Activated CD4-positive, alpha-beta T cell treated with anti-CD3 and anti-CD28 coated beads, Interleukin-2, amount 50 U/mL, for 4 hours (primary cell): ENCODE results near the gene CELF4.

ENCODE experiments used
- DNase-seq, 2 experiments: peaks; one replicate each; pipeline ENCODE4 v3.0.0-alpha.2; 2020

The CELF4 gene

DNA sequence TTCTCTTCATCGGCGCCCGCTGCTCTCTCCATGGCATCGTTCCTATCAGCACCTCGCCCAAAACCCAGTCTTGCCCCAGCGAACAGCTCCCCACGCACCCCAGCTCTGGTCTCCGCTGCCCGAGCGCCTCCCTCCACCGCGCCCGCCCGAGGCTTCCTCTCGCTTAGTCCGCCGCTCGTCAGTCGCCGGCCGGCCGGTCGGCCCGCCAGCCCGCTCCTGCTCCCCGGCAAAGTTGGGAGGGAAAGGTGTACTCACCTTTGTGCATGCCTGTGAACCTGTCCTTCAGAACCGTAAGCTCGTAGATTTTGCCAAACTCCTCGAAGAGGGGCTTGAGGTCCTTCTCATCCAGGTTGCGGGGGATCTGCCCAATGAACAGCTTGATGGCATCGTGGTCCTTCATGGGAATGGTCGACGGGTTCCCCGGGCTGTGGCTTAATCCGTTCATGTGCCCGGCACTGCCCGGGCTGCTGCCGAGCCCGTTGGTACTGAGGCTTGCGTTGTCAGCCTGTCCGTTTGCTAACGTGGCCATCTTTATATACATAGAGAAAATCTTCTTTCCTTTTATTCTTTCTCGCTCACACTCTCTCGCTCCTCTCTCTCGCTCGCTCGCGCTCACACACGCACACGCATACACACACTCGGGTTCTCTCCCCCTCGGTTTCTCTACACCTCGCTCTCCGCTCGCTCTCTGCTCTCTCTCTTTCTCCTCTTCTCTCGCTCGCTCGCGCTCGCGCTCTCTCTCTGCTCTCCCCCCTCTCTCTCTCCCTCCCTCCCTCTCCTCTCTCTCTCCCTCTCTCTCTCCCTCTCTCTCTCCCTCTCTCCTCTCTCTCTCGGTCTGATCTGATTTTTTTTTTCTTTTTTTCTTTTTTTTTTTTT, at the start of gene CELF4:
Gene CELF4 (minus strand): TSS at position 698 of the 876 bp plus-strand sequence.
- no peak for DNase-seq

DNA sequence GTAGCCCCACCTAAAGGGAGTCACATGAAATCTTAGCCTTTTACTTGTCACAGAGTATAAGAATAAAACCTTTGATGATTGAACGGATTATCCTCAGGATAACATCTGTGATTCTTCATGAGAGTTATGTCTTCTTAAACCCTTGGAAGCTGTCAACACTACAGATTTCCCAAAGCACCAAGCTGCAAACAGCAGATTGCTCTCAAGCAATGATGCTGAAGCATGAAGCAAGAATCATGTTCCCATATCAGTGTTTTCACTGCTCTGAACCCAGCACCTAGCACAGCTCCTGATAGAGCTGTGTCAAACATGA, 47.6 kb upstream of the CELF4 start:
- DNase-seq = no peak

DNA sequence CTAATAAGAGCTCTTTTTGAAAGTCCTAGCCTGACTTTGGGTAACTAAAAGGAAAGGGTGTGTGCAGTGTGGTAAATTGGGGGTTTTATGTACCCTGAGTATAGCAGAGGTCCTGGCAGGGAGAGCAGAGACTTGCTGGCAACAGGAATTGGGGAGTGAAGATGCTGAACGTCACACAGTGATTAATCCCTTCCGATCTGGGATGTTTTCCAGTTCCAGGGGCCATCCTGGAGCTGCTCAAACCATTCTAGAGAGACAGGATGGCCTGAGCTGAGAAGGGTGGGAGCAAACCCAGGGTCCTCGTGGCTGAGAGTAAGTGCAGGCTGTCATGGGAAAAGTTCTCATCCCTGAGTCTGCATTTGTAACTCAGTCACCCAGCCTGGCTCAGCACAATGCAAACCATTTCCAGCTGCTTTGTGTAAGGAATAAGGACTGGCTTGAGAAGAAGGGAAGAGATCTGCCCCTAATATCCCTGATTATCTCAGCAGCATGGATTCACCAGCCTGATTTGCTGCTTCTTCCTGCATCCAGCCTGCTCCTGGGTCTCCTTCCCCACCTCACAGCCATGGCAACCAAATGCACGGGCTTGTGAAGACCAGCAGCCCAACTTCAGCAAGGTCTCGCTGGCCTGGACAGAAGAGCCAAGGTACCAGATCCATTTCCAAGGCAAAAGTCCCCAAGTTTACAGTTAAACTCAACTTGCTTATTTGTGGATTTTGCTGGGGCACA, 47.1 kb upstream of the CELF4 start:
- no peak for DNase-seq

DNA sequence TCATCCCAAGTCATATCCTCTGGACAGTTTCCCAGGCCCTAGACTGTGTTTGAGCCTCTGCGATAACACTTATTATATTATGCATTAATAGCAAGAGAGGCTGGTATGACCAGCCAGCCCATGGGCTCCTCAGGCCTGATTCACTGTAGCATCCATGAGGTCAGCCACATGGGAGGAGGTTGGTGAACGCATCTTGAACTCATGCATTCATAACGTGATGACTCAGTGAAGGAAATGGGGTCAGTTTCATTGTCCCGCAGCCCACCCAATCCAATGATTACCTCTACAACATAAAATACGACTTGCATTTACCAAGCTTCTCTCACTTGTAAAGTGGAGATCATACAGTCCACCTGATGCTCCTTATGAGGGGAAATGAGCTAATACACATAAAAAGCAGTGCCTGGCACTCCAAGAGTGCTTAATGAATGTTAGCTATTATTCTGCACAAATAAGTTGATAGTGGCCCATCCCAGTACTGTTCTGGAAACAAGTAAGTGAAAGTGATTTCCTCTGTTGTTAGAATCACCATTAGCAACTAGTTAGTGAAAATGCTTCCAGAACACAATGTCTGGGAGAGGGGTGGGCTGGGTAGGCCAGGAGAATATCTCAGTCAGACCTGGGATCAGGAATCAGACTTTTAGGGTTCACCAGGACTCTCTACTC, 46.1 kb upstream of the CELF4 start:
- no peak for DNase-seq

DNA sequence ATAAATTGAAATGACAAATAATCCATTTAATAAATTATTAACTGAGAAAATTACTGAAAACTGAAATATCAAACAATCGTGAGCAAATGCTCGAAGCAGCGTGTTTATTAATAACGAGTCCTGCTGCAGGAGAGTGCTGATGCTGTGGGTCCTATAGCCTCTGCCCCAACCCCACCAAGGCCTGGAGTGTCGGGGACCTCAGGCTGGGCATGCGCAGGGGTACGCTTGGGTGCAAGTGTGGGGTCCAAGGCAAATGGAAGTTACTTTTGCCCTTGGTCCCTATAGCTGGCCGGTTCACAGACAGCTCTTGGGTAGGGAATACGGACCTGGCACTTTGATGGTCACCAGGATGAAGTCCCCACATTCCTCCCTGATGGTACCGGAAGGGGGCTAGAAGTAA, 43.3 kb upstream of the CELF4 start:
- DNase-seq = no peak

DNA sequence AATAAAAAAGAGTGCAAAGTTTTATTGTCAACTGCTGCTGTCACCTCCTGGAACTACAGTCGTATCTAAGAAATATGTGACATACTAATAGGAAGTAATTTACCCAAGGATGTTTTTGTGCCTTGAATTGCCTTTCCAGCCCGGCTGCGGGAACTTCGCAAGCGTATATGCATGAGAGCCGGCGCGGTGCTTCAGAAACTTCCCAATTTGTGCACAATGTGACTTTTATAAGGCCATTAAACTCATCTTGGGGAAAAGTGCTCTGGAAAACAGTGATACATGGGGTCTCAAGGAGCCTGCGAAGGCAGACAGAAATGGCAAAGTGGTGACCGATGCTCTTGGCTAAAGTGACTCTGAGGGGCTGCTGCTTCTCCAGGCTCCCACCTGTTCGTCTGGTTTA, 41.7 kb upstream of the CELF4 start:
- DNase-seq = no peak

DNA sequence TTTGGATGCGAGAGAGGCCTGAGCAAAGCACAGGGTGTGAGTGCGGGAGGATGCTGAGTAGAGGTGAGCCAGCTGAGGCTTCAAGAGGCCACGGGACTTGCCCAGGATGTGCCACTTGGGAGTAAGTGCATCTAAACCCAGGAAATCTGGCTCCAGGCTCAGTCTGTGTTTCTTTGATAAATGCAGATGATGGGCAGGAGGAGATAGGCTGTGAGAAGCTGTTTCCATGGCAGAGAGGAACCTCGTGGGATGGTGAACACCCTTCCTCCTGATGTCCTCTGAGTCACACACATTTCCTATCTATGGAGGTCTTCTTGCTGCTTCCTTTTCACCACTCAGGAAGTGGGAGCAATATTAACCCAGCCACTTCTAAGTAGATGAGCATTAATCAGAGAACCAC, 38.4 kb upstream of the CELF4 start:
- no peak for DNase-seq

DNA sequence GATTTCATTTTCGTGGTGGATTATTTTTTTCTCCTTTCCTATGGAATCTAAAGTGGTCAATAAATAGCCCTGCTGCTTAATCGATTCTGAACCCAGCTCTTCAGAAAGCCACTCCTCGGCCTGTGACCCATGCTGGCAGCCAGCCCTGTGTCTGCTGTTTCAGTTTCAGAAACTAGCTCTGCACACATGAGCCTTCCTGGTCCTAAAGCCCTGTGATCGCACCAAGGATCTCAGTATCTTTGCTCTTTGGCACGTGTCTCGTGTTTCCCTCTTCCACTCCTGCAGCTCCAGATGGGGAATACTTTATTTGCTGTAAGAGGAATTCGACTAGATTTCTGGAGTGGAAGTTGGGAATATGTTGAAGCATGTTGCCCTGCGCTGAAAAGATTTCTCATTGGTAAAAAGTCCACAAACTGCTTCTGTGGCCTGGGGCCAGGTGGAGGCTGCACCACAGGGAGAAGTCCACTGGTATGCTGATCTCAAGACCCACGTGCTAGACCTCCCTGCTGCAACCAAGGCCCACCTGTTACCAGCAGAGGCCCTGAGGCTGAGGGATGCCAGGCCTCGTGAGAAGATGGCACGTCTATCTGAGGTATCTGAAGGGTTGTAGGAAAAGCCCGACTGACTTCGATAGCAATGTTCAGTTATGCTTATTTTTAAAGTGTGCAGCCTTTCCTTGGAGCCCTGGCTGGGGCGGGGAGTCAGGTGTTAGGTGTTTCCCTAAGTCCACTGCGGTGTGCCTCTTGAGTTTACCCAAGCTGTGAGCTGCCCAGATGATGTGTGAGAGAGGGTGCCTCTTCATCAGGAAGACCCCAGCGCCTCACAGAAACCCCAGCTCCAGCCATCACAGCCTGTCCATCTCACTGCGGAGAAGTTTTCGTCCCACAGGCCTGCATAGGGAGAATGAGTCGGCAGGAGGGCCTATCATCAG, 33.6 kb upstream of the CELF4 start:
- no peak for DNase-seq

DNA sequence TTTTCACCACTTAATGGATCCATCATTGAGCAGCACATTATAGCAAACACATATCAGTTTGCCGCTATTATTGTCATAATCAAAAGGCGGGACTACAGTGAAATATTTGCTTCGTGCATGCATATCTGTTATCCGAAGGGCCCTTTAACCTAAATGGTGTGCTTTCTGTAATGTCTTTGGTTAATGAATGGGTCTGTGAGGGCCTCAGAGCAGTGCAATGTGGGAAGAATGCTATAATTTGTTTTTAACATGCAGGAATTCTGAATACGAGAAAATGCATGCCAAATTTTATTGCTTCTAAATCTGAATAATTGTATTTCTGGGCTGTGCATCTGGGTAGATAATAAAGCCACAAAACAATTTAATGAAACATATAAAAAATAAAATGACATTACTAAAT, 32.8 kb upstream of the CELF4 start:
- DNase-seq = no peak

DNA sequence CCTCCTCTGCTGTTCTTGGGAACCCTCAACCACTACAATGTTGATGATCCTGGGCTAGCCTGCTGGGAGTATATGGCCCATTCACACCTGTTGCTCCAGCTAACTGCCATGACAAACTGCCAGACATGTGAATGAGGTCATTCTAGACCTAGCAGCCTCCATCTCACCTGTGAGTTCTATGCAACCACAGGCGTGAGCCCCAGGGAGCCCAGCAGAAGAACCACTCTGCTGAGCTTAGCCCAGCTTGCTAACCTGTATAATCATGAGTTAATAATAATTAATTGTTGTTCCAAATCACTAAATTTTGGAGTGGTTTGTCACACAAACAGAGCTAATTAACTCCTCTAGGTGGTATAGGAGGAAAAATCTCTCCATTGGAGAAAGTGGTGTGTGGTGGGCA, 24.7 kb upstream of the CELF4 start:
- no peak for DNase-seq

DNA sequence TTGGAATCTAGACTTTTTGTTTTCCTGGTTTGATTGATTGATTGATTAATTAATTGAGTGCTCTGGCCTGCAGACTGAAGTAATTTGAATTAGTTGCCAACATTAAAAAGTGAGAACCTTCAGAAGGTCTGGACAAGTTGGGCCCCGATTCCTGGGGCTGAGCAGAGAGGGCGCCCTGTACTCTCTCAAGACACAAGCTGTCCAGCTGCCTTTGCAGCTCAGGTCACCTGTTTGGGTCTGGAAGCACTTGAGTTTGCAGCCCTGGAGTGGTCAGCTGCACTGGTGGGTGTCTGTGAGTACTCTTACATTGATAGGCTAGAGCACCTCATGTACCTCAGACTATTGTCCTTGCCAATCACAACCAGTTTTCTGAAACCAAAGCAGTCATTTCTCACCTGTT, 22.7 kb upstream of the CELF4 start:
- no peak for DNase-seq

DNA sequence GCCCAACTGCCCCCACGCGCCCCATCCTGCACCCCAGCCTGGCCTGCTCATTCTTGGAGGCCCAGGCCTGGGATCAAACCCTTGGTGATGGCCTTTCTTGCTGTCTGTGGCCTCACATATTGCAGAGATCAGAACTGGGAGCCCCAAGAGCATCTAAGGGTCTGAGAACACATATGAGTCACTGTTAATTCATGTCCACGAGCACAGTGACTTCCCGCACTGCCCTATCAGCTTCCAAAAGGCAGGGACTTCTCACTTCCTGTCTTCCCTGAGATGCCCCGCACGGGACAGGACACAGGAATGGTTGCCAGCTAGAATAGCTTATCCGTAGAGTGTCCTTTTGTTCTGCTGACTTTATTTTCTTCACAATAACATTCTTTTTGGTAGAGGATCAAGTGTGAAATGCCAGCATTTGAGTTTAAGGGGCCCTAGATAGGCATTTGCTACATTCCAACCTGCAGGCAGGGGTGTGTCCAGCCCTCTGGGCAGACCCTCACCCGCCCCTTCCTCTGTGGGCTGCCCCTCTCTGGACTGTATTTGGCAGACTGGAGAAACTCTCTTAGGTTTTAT, 21.1 kb upstream of the CELF4 start:
- no peak for DNase-seq

DNA sequence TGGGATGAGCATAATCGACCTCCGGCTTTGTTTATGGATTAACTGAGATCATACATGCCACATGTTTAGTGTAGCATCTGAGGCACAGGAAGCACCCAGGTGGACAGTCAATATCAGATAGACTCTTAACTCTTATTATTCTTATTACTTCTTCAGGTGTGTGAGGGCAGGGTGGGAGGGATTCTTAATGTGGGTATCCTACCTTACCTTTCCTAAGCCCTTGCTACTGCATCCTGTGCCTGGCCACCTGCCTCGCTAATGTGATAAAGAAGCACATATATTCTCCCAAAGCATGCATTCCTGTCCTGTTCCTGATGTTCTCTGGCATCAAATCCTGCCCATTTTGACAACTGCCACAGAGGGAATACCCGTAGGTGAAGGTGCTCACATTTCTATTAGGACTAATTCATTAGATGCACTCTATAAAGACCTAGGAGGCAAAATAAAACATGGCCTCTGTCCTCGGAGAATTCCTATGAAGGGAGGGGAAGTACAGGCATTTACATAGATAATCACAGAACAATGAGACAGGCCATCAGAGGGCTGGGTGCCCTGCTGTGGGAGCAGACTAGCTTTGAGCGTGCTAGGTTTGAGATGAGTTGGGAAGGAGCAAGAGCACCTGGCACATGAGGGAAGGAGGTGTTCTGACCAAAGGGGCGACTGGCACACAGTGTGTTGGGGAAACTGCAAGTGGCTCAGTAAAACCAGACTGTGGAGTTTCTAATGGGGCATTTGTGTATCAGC, 19.5 kb upstream of the CELF4 start:
- DNase-seq = no peak

DNA sequence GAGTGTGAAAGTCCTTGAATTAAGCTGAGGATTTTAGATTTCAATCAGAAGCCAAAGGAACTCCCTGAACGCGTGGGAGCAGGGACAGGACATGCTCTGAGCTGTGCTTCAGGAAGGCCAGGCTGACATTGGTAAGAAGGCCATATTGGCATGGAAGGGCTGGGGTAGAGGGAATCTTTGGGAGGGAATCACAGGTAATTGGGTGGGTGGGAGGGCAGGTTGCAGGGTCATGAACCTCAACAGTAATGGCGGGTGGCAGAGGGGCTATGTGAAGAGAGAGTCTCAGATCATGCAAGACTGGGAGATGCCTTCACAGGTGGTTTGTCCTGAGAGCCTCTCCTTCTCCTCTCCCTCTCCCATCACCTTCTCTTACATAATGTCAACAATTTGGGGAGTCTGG, 18.6 kb upstream of the CELF4 start:
- no peak for DNase-seq

DNA sequence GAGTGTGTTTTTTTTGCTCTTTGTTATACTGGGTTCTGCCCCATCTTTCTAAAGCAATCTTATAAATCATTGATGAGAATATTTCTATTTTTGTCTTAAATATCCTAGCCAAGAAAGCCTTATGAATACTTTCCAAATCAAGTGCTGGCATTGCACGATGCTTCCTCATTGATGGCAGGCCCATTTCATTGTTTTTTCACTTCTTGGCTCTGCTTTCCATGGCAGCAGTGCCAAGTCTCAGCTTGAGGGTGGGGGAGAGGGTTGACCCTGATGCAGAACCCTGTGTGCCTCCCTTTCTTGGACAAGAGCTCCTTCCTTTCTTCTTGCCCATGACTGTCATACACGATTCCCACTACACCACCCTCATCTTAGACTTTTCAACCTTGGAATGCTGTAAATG, 16.7 kb upstream of the CELF4 start:
- no peak for DNase-seq

DNA sequence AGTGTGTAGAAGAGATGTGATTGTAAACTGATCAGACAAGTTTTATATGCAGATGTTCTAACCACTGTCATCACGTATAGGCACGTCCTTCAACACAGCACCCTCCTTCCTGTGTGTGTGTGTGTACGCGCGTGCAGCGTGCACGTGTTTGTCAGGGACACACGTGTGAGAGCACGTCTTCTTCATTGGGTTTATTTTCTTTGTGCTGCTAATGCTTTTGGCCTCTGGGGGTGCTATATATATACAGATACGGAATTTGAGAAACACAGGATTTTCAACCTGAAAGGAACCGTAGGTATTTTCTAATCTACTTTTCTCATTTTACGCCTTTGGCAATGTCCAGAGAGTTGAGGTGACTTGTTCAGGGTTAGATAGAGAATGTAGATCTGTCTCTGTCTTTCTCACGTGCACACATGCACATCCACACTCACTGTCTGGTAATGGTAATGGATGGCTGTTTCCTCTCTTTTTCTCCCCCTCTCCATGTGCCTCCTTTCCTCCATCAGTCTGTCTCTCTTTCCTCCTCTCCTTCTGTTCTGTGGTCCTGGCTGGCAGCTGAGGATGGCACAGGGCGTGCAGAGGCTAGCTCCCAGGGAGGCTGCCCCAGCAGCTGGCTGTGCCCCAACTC, 13.4 kb upstream of the CELF4 start:
- no peak for DNase-seq

DNA sequence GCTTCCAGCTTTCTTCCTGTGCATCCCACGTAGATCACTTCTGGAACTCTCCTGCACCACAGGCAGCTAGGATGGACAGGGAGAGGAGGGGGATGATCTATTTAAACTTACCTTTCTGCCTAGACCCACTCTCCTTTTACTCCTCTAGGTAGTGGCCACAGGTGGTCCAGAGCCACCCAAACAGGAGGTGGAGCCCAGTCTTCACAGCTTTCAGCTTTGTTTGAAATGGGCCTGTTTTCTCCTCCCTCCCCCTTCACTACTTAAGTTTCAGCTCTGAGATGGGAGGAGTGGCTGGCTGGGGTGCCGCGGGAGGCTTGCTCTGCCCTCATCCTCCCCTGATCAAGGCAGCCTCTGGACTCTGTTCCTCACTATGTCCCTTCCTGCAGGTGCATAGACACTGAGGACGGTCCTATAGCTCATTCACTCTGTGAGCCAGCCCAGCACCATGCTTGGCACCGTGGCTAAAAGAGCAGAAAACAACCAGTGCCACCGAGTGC, 12.6 kb upstream of the CELF4 start:
- no peak for DNase-seq

DNA sequence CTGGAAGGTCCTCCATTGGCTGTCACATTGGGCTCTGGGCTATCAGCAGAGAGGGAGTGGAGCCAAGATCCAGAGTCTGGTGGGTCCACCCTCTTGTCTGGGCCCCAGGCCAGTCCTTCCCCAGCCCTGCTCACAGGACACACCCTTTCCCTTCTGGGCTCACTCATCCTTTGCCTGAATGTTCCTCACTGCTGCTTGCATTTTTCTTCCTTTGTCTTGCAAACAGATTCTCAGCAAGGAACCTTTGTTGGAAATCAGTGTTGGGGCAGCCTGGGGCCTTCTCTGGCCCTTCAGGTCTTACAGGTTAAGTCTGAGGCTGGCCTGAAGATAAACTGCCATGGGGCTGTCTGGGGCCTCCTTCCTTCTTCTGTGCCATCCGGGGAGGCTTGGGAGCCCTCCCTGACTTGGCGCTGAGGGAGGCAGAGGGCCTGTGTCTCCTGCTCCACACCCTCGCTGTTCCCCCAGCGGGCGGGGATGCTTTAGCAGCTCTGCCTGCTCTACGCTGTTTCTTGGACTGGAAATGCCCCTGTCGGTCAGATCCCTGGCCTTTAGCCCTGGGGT, 11.5 kb upstream of the CELF4 start:
- DNase-seq = no peak

DNA sequence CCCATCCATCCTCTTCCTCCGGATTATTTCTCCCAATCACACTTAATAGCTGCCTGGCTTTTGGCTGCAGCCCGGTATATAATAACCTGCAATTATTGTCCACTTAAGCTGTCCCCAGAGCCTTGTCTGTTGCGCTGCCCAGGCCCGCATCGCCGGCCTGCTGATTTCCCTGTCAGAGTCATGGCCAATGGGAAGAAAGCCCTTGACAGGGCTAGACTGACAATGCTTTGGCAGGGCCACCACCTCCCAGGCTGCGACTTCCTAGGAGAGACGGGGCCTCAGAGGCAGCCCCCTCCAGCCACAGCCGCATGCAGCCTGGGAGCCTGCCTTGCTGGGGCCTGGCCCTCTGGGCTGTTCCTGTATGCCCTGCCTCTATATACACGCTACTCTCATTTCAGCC, 10.0 kb upstream of the CELF4 start:
- no peak for DNase-seq

DNA sequence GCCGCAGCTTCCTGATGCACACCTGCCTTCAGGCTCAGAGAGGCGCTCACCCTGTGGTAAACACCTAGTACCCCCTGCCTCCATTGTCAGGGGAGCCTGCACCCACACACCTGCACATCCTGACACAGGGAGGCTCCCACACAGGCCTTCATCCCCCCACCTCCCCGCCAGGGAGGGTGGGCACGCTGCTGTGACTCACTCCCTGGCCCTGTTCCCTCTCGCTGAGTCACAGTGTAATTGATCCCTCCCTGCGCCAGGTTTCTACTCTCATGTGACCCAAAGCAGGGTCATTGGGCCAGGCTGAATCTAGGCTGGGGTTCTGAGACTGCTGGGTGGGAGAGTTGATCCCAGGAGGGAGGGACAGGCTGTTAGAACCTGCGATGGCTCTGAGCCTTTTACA, 8.5 kb upstream of the CELF4 start:
- no peak for DNase-seq

DNA sequence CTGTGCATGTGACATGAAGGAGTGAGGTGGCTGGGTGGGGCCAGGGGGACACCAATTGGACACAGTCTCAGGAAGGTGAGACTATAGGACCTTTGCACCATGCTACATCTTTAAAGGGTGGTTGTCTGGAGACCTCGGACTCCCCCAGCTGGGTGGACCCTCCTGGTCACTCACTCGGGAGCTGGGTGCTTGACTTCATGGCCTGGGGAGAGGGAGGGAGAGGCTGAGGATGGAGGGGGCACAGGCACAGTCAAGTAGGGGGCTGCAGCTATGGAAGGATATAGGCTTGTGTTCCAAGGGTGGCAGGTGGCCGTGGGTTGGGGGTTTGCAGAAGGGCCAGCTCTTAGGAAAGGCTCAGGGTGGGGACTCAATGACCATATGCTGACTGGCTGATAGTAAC, 7.1 kb upstream of the CELF4 start:
- DNase-seq = no peak
